NCI-H345 treated with DMSO at 0.1 percent for 48 hours (cell line): ENCODE measurements around the gene IFNGR1.
"Not testable (repeated sequence)": the region's sequence is repeated elsewhere in the genome, so short reads cannot be mapped to it uniquely, and the experiment has no call there.

ENCODE experiments used
- DNase-seq: peaks from one replicate; lab custom pipeline; 2025; ENCODE audit not compliant: unreplicated experiment; lab: John Stamatoyannopoulos, UW

Gene IFNGR1

GRCh38 chr6:137218917-137219663, at the start of gene IFNGR1:
IFNGR1 (minus strand) TSS chr6:137219385; CDS start chr6:137219327, 58 bp downstream.
- peak; percentile 77 for DNase-seq

- DNase-seq, result no peak
Measured at GRCh38 chr6:137268911-137269310, 49.7 kb upstream of the IFNGR1 start.

GRCh38 chr6:137266309-137266586, 47.1 kb upstream of the IFNGR1 start:
- DNase-seq, result no peak

GRCh38 chr6:137265561-137266308, 46.5 kb upstream of the IFNGR1 start:
- no peak for DNase-seq

- no peak for DNase-seq
Measured at GRCh38 chr6:137264311-137265075, 45.3 kb upstream of the IFNGR1 start.

- no peak for DNase-seq
Measured at GRCh38 chr6:137261761-137262160, 42.6 kb upstream of the IFNGR1 start.

GRCh38 chr6:137261361-137261760, 42.2 kb upstream of the IFNGR1 start:
- DNase-seq, result no peak

GRCh38 chr6:137260217-137260616, 41.0 kb upstream of the IFNGR1 start:
- DNase-seq, result no peak

- no peak for DNase-seq
Measured at GRCh38 chr6:137259349-137259748, 40.2 kb upstream of the IFNGR1 start.

GRCh38 chr6:137258170-137258569, 39.0 kb upstream of the IFNGR1 start:
- DNase-seq, result no peak

GRCh38 chr6:137256350-137257103, 37.3 kb upstream of the IFNGR1 start:
- DNase-seq, result no peak

GRCh38 chr6:137254966-137255365, 35.8 kb upstream of the IFNGR1 start:
- DNase-seq, result no peak

- not testable (repeated sequence) for DNase-seq
Measured at GRCh38 chr6:137254430-137254829, 35.2 kb upstream of the IFNGR1 start.

GRCh38 chr6:137248702-137249101, 29.5 kb upstream of the IFNGR1 start:
- no peak for DNase-seq

- no peak for DNase-seq
Measured at GRCh38 chr6:137247724-137248123, 28.5 kb upstream of the IFNGR1 start.

GRCh38 chr6:137246791-137247202, 27.6 kb upstream of the IFNGR1 start:
- DNase-seq, result no peak

GRCh38 chr6:137246164-137246563, 27.0 kb upstream of the IFNGR1 start:
- DNase-seq, result no peak

GRCh38 chr6:137241481-137242038, 22.4 kb upstream of the IFNGR1 start:
- DNase-seq, result no peak

GRCh38 chr6:137240168-137240567, 21.0 kb upstream of the IFNGR1 start:
- no peak for DNase-seq

- no peak for DNase-seq
Measured at GRCh38 chr6:137237413-137238170, 18.4 kb upstream of the IFNGR1 start.
